GM23338 (cell line): ENCODE measurements around the gene SFRP4.

Source experiments
- CREB1 ChIP-seq: fragments of 250-450 bp; sonication (Bioruptor Pico); IDR thresholded peaks from 2 replicates; pipeline ENCODE4 v1.5.0; 2020; ENCODE audit warnings: low read depth, mild to moderate bottlenecking, moderate library complexity
- EZH2 ChIP-seq: fragments of 200-600 bp; sonication (generic); IDR thresholded peaks from one replicate; pipeline ENCODE4 v1.8.0; 2017; ENCODE audit warnings: antibody characterized with exemption, mild to moderate bottlenecking, low read depth; ENCODE audit not compliant: unreplicated experiment
- EZH2phosphoT487 ChIP-seq: fragments of 200-600 bp; sonication (generic); IDR thresholded peaks from one replicate; pipeline ENCODE4 v1.8.1; 2018; ENCODE audit warnings: antibody characterized with exemption; ENCODE audit not compliant: unreplicated experiment
- JUNB ChIP-seq: IDR thresholded peaks from one replicate; pipeline ENCODE4 v1.6.1; 2016; ENCODE audit warnings: antibody characterized with exemption; ENCODE audit not compliant: unreplicated experiment
- POLR2AphosphoS5 ChIP-seq: IDR thresholded peaks from 2 replicates; pipeline ENCODE4 v1.6.1; 2016; ENCODE audit warnings: antibody characterized with exemption, low read depth
- TF ChIP-seq, protein P1 (sequence below), 2 experiments: fragments of 200-600 bp in 1 of 2; sonication (generic) in 1 of 2; conservative IDR thresholded peaks; 2 replicates each; pipeline versions ENCODE4 v1.5.1 to v1.6.1; 2016 to 2017; ENCODE audit warnings: antibody characterized with exemption in 2 of 2, low read depth in 2 of 2, mild to moderate bottlenecking in 2 of 2, moderate library complexity in 1 of 2
- TF ChIP-seq, protein P2 (sequence below): IDR thresholded peaks from 2 replicates; pipeline ENCODE4 v1.6.1; 2016; ENCODE audit warnings: antibody characterized with exemption

DNA sequence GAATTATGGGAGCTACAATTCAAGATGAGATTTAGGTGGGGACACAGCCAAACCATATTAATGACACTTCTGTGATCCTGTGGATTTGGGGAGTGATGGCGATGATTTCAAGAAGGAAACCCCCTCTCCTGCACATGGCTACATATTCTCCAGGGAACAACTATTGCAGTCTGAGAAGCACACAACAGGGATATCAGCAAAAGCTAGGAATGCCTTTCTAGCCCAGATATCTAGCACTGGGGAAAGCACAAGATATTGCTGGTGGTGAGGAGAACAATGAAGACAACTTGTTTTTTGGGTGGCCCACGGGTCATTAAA, 28.1 kb upstream of the SFRP4 start:
- TF ChIP-seq POLR2AphosphoS5: no peak
- no peak for TF ChIP-seq CREB1 (CRISPR knock-in tag)
- TF ChIP-seq, protein P1, sequence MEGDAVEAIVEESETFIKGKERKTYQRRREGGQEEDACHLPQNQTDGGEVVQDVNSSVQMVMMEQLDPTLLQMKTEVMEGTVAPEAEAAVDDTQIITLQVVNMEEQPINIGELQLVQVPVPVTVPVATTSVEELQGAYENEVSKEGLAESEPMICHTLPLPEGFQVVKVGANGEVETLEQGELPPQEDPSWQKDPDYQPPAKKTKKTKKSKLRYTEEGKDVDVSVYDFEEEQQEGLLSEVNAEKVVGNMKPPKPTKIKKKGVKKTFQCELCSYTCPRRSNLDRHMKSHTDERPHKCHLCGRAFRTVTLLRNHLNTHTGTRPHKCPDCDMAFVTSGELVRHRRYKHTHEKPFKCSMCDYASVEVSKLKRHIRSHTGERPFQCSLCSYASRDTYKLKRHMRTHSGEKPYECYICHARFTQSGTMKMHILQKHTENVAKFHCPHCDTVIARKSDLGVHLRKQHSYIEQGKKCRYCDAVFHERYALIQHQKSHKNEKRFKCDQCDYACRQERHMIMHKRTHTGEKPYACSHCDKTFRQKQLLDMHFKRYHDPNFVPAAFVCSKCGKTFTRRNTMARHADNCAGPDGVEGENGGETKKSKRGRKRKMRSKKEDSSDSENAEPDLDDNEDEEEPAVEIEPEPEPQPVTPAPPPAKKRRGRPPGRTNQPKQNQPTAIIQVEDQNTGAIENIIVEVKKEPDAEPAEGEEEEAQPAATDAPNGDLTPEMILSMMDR (conservative IDR thresholded peaks at IDR 0.05; ENCODE audit: low read depth in 2 of 2): no peak
- no peak for TF ChIP-seq EZH2phosphoT487
- TF ChIP-seq, protein P2, sequence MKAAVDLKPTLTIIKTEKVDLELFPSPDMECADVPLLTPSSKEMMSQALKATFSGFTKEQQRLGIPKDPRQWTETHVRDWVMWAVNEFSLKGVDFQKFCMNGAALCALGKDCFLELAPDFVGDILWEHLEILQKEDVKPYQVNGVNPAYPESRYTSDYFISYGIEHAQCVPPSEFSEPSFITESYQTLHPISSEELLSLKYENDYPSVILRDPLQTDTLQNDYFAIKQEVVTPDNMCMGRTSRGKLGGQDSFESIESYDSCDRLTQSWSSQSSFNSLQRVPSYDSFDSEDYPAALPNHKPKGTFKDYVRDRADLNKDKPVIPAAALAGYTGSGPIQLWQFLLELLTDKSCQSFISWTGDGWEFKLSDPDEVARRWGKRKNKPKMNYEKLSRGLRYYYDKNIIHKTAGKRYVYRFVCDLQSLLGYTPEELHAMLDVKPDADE: no peak
- TF ChIP-seq JUNB: no peak
- no peak for TF ChIP-seq EZH2
